NOMO-1 (cell line): ENCODE results near the gene STK11IP.

ENCODE experiments used
- DNase-seq, 2 experiments: peaks; one replicate each; lab custom pipeline; 2025; ENCODE audit not compliant: unreplicated experiment in 2 of 2; lab: John Stamatoyannopoulos, UW

Gene STK11IP, protein sequence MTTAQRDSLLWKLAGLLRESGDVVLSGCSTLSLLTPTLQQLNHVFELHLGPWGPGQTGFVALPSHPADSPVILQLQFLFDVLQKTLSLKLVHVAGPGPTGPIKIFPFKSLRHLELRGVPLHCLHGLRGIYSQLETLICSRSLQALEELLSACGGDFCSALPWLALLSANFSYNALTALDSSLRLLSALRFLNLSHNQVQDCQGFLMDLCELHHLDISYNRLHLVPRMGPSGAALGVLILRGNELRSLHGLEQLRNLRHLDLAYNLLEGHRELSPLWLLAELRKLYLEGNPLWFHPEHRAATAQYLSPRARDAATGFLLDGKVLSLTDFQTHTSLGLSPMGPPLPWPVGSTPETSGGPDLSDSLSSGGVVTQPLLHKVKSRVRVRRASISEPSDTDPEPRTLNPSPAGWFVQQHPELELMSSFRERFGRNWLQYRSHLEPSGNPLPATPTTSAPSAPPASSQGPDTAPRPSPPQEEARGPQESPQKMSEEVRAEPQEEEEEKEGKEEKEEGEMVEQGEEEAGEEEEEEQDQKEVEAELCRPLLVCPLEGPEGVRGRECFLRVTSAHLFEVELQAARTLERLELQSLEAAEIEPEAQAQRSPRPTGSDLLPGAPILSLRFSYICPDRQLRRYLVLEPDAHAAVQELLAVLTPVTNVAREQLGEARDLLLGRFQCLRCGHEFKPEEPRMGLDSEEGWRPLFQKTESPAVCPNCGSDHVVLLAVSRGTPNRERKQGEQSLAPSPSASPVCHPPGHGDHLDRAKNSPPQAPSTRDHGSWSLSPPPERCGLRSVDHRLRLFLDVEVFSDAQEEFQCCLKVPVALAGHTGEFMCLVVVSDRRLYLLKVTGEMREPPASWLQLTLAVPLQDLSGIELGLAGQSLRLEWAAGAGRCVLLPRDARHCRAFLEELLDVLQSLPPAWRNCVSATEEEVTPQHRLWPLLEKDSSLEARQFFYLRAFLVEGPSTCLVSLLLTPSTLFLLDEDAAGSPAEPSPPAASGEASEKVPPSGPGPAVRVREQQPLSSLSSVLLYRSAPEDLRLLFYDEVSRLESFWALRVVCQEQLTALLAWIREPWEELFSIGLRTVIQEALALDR

GRCh38 chr2:219597552-219598307 is at the start of gene STK11IP:
STK11IP (plus strand) TSS chr2:219597857; CDS start chr2:219598120, 263 bp downstream.
- DNase-seq, result peak; percentile 97 to 98

DNA sequence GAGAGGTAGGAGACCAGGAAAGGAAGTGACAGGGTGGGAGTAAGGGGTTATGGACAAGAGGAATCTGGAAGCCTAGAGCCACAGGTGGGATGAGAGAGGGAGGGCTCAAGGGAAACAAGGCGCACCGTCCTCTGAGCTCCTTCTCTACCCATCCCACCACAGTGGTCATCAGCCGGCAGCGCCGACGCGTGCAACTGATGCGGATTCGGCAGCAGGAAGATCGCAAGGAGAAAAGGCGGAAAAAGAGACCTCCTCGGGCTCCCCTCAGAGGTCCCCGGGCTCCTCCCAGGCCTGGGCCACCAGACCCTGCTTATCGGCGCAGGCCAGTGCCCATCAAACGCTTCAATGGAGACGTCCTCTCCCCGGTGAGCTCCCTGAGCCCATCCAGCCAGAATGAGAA is 48.7 kb upstream of the STK11IP start:
- no peak for DNase-seq

GRCh38 chr2:219549619-219550018 is 48.0 kb upstream of the STK11IP start:
- DNase-seq, result no peak

- DNase-seq, result no peak
Measured at GRCh38 chr2:219551441-219552381, 45.9 kb upstream of the STK11IP start.

GRCh38 chr2:219552382-219553167 is 45.1 kb upstream of the STK11IP start:
- DNase-seq, result peak; percentile 61 to 69

DNA sequence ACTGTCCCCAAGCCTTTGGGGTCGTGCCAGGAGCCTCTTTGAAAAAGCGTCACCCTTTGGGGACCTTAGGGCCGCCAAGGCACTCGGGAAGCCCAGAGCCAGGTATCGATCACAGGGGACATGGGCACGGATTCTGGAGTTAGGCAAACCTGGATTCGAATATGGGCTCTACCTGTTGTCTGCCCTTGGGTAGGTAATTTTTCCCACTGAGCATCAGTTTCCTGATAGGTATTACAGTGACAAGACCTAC is 44.6 kb upstream of the STK11IP start:
- no peak for DNase-seq

- no peak for DNase-seq
Measured at GRCh38 chr2:219553463-219553963, 44.1 kb upstream of the STK11IP start.

DNA sequence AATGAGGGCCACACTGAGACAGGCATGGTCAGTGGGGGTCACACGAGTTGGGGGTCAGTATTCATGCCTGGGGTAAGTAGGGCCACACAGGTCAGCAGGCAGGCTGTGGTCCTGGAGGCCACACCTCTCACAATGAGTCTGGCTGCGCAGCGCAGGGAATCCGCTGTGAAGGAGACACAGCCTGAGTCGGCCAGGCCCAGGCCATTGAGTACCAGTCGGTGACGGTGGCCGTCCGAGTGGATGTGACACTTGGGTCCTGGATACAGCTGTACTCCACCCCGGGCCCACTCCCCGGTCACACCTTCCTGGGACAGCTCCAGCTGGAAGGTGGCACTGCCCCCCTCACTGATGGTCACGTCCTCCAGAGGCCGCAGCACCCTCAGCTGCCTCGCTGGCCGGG is 43.3 kb upstream of the STK11IP start:
- no peak for DNase-seq

- DNase-seq, result no peak
Measured at GRCh38 chr2:219555956-219556355, 41.7 kb upstream of the STK11IP start.

GRCh38 chr2:219556413-219556812 is 41.2 kb upstream of the STK11IP start:
- DNase-seq, result no peak

- DNase-seq, result no peak
Measured at GRCh38 chr2:219557320-219557719, 40.3 kb upstream of the STK11IP start.

DNA sequence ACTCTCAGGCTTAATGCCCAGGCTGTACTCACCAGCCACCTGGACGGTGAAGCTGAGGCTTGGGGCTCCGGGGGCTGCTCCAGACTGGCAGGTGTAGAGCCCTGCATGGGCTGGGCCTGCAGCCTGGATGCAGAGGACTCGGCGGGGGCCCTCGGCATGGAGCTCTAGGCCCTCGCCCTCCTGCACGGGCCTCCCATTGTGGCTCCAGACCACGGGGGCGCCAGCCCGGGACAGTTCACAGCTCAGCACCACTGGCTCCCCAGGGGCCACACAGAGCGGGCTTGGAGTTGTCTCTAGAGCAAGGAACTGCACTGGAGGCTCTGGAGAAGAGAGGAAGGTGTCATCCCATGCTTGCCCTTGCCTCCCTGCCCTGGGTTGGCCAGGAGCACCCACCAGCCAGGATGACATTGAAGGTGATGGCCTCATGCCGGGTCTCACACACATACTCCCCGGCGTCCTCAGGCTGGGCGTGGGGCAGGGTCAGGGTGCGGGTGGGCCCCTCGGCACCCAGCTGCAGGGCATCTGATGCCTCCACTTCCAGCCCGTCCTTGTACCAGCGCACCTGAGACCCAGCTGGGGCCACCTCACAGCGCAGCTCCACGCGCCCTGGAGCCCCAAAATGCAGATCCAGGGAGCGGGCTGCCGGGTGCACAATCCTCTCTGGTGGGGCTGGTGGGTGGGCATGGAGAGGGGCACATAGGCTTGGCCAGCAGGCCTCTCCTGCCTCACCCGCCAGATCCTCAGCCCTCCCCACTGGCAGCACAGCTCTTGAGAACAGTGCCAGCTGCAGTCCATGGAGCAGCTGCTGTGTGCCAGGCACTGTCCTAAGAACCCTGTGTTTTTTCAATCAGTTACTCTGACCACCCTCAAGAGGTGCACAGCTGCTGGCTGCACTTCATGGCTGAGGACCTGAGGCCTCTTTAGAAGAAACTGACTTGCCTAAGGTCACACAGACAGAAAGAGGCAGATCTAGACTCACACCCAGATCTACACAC is 39.6 kb upstream of the STK11IP start:
- DNase-seq, result no peak

- DNase-seq, result no peak
Measured at GRCh38 chr2:219559156-219559915, 38.3 kb upstream of the STK11IP start.

DNA sequence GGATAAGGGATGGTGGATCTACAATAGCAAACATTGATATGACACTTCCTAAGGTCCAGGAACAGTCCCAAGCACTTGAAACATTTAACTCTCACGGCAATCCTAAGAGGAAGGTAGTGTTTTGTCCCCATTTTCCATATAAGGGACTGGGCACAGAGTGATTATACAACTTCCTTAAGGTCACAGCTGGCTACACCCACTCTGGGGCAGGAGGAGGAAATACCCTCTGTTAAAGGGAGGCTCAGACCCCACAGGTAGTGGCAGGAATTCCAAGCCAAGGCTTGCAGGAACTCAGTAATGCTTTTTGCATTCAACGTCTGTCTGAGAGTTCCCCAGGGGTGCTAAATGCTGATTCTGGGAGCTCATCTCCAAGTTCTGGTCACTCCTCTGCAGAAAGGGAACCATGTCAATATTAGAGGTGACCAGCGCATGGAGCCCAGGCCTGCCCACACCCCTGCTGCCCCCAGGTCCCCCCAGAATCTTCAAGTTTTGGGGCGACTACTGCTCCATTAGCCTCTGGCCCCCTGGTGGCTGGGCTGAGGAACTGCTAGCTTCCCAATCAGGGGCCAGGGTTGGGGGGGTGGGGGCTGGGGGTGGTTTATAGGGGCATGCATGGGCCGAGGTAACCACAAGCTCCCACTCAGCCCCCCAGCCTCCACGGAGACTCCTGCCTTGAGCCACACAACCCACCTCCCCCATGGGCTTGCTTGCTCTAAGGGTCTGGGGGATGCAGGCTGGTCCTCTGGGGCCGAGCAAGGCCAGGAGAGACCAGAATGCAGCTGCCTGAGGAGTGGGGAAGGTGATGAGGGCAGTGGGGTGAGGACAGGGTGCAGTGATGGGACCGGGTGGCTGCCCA is 37.4 kb upstream of the STK11IP start:
- no peak for DNase-seq

- no peak for DNase-seq
Measured at GRCh38 chr2:219560893-219561178, 36.8 kb upstream of the STK11IP start.
